Calu3 (cell line): Measurements from ENCODE around the gene FETUB. TPM values are rescaled to one million over a fixed set of nuclear protein-coding genes. Genes with fewer than 3 reads are reported as not detected.

ENCODE experiments used
- BruUV-seq: library from RNA; stranded (reverse); fragments of 400-500 nt; replicated peaks from 2 replicates; lab custom pipeline; 2021; lab: Mats Ljungman, UMichigan
- CTCF ChIA-PET: fragments of 300-600 bp; sonication (Branson Sonifier 250); formaldehyde crosslinking; loops from one replicate; lab custom pipeline; 2022; ENCODE audit warnings: antibody characterized with exemption; lab: Charles Lee
- DNase-seq: peaks from one replicate; pipeline ENCODE4 v3.0.0; 2022
- H3K27ac Mint-ChIP-seq: one replicate; pipeline ENCODE4 v1.8.0; 2022; ENCODE audit warnings: mixed read lengths; ENCODE audit not compliant: unreplicated experiment
- H3K27me3 Mint-ChIP-seq: one replicate; pipeline ENCODE4 v1.8.0; 2022; ENCODE audit warnings: mixed read lengths; ENCODE audit not compliant: unreplicated experiment
- H3K36me3 Mint-ChIP-seq: one replicate; pipeline ENCODE4 v1.8.0; 2022; ENCODE audit warnings: mild to moderate bottlenecking, moderate library complexity, mixed read lengths; ENCODE audit not compliant: insufficient read depth, unreplicated experiment
- H3K4me1 Mint-ChIP-seq: one replicate; pipeline ENCODE4 v1.8.0; 2022; ENCODE audit warnings: mild to moderate bottlenecking, low read depth, mixed read lengths; ENCODE audit not compliant: unreplicated experiment
- H3K4me3 Mint-ChIP-seq: one replicate; pipeline ENCODE4 v1.8.0; 2022; ENCODE audit warnings: mild to moderate bottlenecking, low read depth, moderate library complexity, mixed read lengths; ENCODE audit not compliant: unreplicated experiment
- H3K9me3 Mint-ChIP-seq: one replicate; pipeline ENCODE4 v1.8.0; 2022; ENCODE audit warnings: low read depth, mixed read lengths; ENCODE audit not compliant: unreplicated experiment
- intact Hi-C: fragments of 100-400 bp; cut with micrococcal nuclease; formaldehyde crosslinking; loops from one replicate; pipeline ENCODE4 v1.10.0; 2022; ENCODE audit not compliant: unreplicated experiment
- total RNA-seq: library from RNA; stranded (reverse); gene quantifications from 2 replicates; pipeline ENCODE4 v1.2.3, GENCODE V29; 2022
- TF ChIP-seq, protein P1 (sequence below): fragments of 200-600 bp; IDR thresholded peaks from one replicate; pipeline ENCODE4 v1.8.0; 2022; ENCODE audit warnings: antibody characterized with exemption; ENCODE audit not compliant: unreplicated experiment

FETUB gene
- total RNA-seq, 1 experiment from 2014 or later, result not detected

DNA sequence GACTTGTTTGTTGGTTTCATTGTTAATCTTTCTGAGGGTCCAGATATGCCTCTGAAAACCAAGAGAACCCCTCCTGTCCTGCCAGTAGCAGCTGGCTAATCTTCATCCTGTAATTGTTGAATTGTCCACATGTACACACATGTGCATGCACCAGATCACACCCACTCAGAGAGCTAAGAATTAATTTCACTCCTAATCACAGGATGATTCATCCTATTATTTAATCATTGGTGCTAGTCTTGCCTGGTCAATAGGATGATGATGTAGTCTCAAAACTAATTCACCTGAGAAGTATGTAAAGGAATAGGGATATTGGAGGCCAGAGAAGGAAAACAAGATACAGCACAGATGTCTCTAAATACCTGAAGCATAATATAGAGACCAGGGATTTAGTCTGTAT, 35.1 kb upstream of the FETUB start:
- H3K9me3 Mint-ChIP-seq, result peaks cover 3% of the 10 kb centered on the region
- no TSS peak for BruUV-seq
- H3K36me3 Mint-ChIP-seq, result no peaks in the 10 kb centered on the region
- no peak overlapping the region for H3K4me3 Mint-ChIP-seq
- H3K4me1 Mint-ChIP-seq, result peaks cover 67% of the 10 kb centered on the region
- CTCF ChIA-PET, result interaction anchor here (1.0 to 1.4 kb wide), 4 partner anchors 10 to 35 kb away, joined by 3 to 20 read pairs (median 6); partner anchors contain the start of gene DNAJB11
- H3K27ac Mint-ChIP-seq, result peak overlapping the region; percentile 31
- DNase-seq, result no peak
- H3K27me3 Mint-ChIP-seq, result no peaks in the 10 kb centered on the region
- intact Hi-C loops, result no loop called here
- TF ChIP-seq, protein P1, sequence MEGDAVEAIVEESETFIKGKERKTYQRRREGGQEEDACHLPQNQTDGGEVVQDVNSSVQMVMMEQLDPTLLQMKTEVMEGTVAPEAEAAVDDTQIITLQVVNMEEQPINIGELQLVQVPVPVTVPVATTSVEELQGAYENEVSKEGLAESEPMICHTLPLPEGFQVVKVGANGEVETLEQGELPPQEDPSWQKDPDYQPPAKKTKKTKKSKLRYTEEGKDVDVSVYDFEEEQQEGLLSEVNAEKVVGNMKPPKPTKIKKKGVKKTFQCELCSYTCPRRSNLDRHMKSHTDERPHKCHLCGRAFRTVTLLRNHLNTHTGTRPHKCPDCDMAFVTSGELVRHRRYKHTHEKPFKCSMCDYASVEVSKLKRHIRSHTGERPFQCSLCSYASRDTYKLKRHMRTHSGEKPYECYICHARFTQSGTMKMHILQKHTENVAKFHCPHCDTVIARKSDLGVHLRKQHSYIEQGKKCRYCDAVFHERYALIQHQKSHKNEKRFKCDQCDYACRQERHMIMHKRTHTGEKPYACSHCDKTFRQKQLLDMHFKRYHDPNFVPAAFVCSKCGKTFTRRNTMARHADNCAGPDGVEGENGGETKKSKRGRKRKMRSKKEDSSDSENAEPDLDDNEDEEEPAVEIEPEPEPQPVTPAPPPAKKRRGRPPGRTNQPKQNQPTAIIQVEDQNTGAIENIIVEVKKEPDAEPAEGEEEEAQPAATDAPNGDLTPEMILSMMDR, result no peak

DNA sequence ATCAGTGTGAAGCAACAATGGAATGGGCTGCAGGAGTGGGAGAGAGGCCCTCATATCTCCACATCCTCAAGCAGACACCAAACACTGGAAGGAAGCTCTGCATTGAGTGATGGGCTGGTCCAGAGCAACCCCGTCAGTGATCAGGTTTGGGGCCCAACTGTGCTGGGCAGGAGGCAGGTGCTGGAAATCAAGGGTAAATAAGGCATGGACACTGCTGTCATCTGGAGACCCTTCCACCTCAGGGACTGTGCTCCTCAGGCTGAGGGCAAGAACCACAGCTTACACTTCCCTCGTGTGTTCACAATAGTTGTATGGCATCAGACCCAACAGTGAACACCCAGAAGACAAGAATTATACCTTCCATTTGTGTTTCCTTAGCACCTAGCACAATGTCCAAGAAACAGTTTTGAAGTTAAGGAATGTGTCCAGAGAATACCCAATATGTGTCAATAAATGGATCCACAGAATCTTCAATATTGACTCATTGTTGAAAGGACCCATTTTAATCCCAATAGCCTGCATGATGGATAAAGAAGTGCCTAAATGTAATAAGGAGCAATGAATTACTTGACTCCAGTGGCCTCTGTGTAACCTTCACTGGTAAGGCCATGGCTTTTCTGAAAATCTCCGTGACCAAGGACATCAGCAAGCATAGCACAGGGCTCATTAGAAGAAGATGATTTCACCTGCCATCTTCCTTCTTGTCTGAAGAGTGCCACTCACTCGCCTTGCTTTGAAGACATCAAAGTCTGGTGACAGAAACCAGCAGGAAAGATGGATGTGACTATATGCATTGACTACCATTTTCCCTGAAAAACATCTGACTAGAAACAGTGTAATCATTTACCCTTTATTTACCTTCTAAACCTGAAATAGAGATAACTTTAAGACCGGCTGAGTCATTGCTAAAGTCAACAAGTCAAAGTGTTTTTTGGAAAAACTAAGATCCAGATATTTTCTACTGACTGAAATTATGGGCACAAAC, 34.3 kb upstream of the FETUB start:
- CTCF ChIA-PET, result interaction anchor here (1.0 to 1.4 kb wide), 4 partner anchors 9 to 36 kb away, joined by 3 to 20 read pairs (median 6); partner anchors contain the start of gene DNAJB11
- H3K27ac Mint-ChIP-seq, result peak overlapping the region; percentile 55
- intact Hi-C loops, result loop anchor here (1.0 kb wide), 1 partner anchor 16 kb away; no protein-coding TSS in a partner anchor

DNA sequence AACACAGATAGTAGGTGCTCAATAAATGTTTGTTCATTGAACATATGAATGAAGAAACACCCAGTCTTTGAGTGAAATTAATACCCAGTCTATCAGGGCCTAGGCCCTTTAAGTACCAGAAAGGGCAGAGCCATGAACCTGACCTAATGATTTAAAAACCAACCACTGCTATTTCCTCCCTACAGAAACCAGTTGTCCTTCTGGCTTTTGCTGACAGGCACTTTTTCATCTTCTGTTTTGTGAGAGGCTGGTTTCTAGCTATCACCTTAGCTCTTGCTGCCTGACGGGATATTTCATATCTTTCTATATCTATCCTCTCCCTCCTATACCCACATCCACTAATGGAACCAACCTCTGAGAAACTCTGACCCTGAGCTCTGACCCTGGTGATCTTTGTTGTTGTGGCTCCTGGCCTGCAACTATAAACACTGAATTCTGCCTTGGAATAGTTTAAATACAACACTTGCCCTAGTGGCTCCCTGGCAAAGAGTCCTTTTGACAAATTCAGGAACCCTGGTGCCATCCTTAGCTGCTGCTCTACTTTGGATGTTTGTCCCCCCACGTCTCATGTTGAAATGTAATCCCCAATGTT, 31.5 kb upstream of the FETUB start:
- CTCF ChIA-PET, result interaction anchor here (0.7 to 4.5 kb wide), 7 partner anchors 8 to 366 kb away, joined by 3 to 40 read pairs (median 5); no protein-coding TSS in a partner anchor

More for the DNA sequence above, 34.3 kb upstream of the FETUB start:
- Mint-ChIP-seq H3K4me1 (peaks cover 61% of the 10 kb centered on the region), H3K36me3 (no peaks in the 10 kb centered on the region), H3K27me3 (no peaks in the 10 kb centered on the region), H3K4me3 (no peak overlapping the region), H3K9me3 (peaks cover 3% of the 10 kb centered on the region)
- no TSS peak for BruUV-seq
- DNase-seq, result no peak
- TF ChIP-seq, protein P1, result no peak

More for the DNA sequence above, 31.5 kb upstream of the FETUB start:
- no peak overlapping the region for H3K27ac Mint-ChIP-seq
- TF ChIP-seq, protein P1, result no peak
- H3K4me1 Mint-ChIP-seq, result peaks cover 62% of the 10 kb centered on the region
- no peaks in the 10 kb centered on the region for H3K27me3 Mint-ChIP-seq
- DNase-seq, result no peak
- no peak overlapping the region for H3K4me3 Mint-ChIP-seq
- H3K36me3 Mint-ChIP-seq, result no peaks in the 10 kb centered on the region
- peaks cover 3% of the 10 kb centered on the region for H3K9me3 Mint-ChIP-seq
- BruUV-seq, result no TSS peak
- intact Hi-C loops, result loop anchor here (2.0 kb wide), 1 partner anchor 68 kb away; no protein-coding TSS in a partner anchor
